A549 (cell line): ENCODE data around the gene MMUT. TPM values are rescaled to one million over a fixed set of nuclear protein-coding genes. Genes with fewer than 3 reads are reported as not detected.

Experiments used
- ATAC-seq, 2 experiments: fragments of 200-7000 bp in 1 of 2; fragments of >200 bp in 1 of 2; cut with Nextera tagmentation in 1 of 2; cut with Tn5 transposase in 1 of 2; 3 replicates each; pipeline versions ENCODE4 v1.8.0 to v1.9.1; 2018 to 2020; ENCODE audit warnings: mild to moderate bottlenecking in 1 of 2, moderate library complexity in 1 of 2
- CTCF ChIA-PET: fragments of 300-600 bp; sonication (Branson Sonifier 250); formaldehyde crosslinking; extraction: SDS; loops from one replicate; lab custom pipeline; 2021; ENCODE audit warnings: antibody characterized with exemption, inconsistent platforms; lab: Yijun Ruan, JAX
- POLR2A ChIA-PET: fragments of 350-600 bp; formaldehyde crosslinking; extraction: SDS; loops from one replicate; lab custom pipeline; 2021; ENCODE audit warnings: antibody characterized with exemption, inconsistent platforms; lab: Yijun Ruan, JAX
- DNase-seq, 2 experiments: peaks; one replicate each; pipeline versions ENCODE4 v3.0.0 to v3.0.0-alpha.2; 2011 to 2016; ENCODE audit warnings: low read depth in 1 of 2, low spot score in 1 of 2
- FAIRE-seq: peaks from 2 replicates; lab custom pipeline; 2011; peaks lifted over from hg19 to GRCh38; lab: Jason Lieb, UNC
- H3K27ac ChIP-seq, 2 experiments: fragments of >200 bp; sonication (Bioruptor Twin); formaldehyde crosslinking; 3 replicates each; pipeline ENCODE4 v1.5.1; 2016 to 2017
- H3K4me1 ChIP-seq: fragments of >200 bp; sonication (Bioruptor Twin); formaldehyde crosslinking; 3 replicates; pipeline ENCODE4 v1.6.1; 2016
- H3K4me2 ChIP-seq: fragments of >200 bp; sonication (Bioruptor Twin); formaldehyde crosslinking; 3 replicates; pipeline ENCODE4 v1.6.1; 2016
- H3K4me3 ChIP-seq: fragments of >200 bp; sonication (Bioruptor Twin); formaldehyde crosslinking; 3 replicates; pipeline ENCODE4 v1.5.1; 2016
- H3K9me3 ChIP-seq: fragments of >200 bp; sonication (Bioruptor Twin); formaldehyde crosslinking; 3 replicates; pipeline ENCODE4 v1.6.1; 2016
- BHLHE40 ChIP-seq: IDR thresholded peaks from 2 replicates; pipeline ENCODE4 v1.6.1; 2012; ENCODE audit warnings: low read depth, low read length, inconsistent platforms
- CHD2 ChIP-seq: fragments of 150-350 bp; IDR thresholded peaks from 2 replicates; pipeline ENCODE4 v1.6.1; 2014; ENCODE audit warnings: low read length; ENCODE audit not compliant: partially characterized antibody
- CHD4 ChIP-seq: fragments of 200-600 bp; sonication (generic); IDR thresholded peaks from 2 replicates; pipeline ENCODE4 v1.6.1; 2016; ENCODE audit warnings: antibody characterized with exemption, mild to moderate bottlenecking, borderline replicate concordance
- EP300 ChIP-seq, 2 experiments: fragments of >200 bp; sonication (Bioruptor Twin); formaldehyde crosslinking; IDR thresholded peaks; 2 replicates in 1 of 2; 3 replicates in 1 of 2; pipeline ENCODE4 v1.6.1; 2016 to 2017
- ESRRA ChIP-seq: fragments of 150-350 bp; IDR thresholded peaks from 2 replicates; pipeline ENCODE4 v1.6.1; 2014; ENCODE audit warnings: mild to moderate bottlenecking, low read length, borderline replicate concordance
- FOSL2 ChIP-seq, 2 experiments: fragments of 450-650 bp in 1 of 2; fragments of >200 bp in 1 of 2; sonication (Bioruptor Twin) in 1 of 2; formaldehyde crosslinking; IDR thresholded peaks; 2 replicates each; pipeline versions ENCODE4 v1.5.0 to v1.6.1; 2016 to 2020; ENCODE audit warnings: mild to moderate bottlenecking in 1 of 2, moderate library complexity in 1 of 2
- FOXS1 ChIP-seq: fragments of 250-450 bp; sonication (Bioruptor Pico); IDR thresholded peaks from 2 replicates; pipeline ENCODE4 v1.5.0; 2020; ENCODE audit warnings: mild to moderate bottlenecking, moderate library complexity
- GATA3 ChIP-seq: IDR thresholded peaks from 2 replicates; pipeline ENCODE4 v1.6.1; 2012; ENCODE audit warnings: borderline replicate concordance
- HDAC2 ChIP-seq: fragments of 200-600 bp; sonication (generic); IDR thresholded peaks from 2 replicates; pipeline ENCODE4 v1.6.1; 2016
- HEYL ChIP-seq: fragments of 250-450 bp; sonication (Bioruptor Pico); IDR thresholded peaks from 2 replicates; pipeline ENCODE4 v1.8.0; 2021; ENCODE audit warnings: mild to moderate bottlenecking, moderate library complexity
- HOXB5 ChIP-seq: fragments of 250-450 bp; sonication (Bioruptor Pico); IDR thresholded peaks from 2 replicates; pipeline ENCODE4 v1.5.0; 2020; ENCODE audit warnings: mild to moderate bottlenecking, moderate library complexity
- JUN ChIP-seq, 2 experiments: fragments of >200 bp; sonication (Bioruptor Twin); formaldehyde crosslinking; IDR thresholded peaks; 2 replicates in 1 of 2; 3 replicates in 1 of 2; pipeline ENCODE4 v1.6.1; 2016 to 2017
- JUNB ChIP-seq: fragments of >200 bp; sonication (Bioruptor Twin); formaldehyde crosslinking; IDR thresholded peaks from 2 replicates; pipeline ENCODE4 v1.6.1; 2016
- KDM5A ChIP-seq: fragments of 200-600 bp; sonication (generic); IDR thresholded peaks from 2 replicates; pipeline ENCODE4 v1.6.1; 2016; ENCODE audit warnings: antibody characterized with exemption, mild to moderate bottlenecking
- PHF8 ChIP-seq: fragments of 200-600 bp; sonication (generic); IDR thresholded peaks from 2 replicates; pipeline ENCODE4 v1.6.1; 2016; ENCODE audit warnings: low read depth, mild to moderate bottlenecking, antibody characterized with exemption, moderate library complexity, borderline replicate concordance
- RAD21 ChIP-seq, 2 experiments: fragments of >200 bp in 1 of 2; sonication (Bioruptor Twin) in 1 of 2; formaldehyde crosslinking in 1 of 2; IDR thresholded peaks in 1 of 2; conservative IDR thresholded peaks in 1 of 2; 2 replicates in 1 of 2; 3 replicates in 1 of 2; pipeline ENCODE4 v1.6.1; 2012 to 2018; ENCODE audit warnings: inconsistent platforms in 1 of 2
- RNF2 ChIP-seq: fragments of 200-600 bp; sonication (generic); IDR thresholded peaks from 2 replicates; pipeline ENCODE4 v1.6.1; 2016; ENCODE audit warnings: low read depth, mild to moderate bottlenecking, antibody characterized with exemption, moderate library complexity, borderline replicate concordance
- SMC3 ChIP-seq: fragments of >200 bp; sonication (Bioruptor Twin); formaldehyde crosslinking; IDR thresholded peaks from 3 replicates; pipeline ENCODE4 v1.6.1; 2018; ENCODE audit warnings: inconsistent platforms
- TP53 ChIP-seq: fragments of 250-450 bp; sonication (Bioruptor Pico); IDR thresholded peaks from 2 replicates; pipeline ENCODE4 v1.5.0; 2021; ENCODE audit warnings: mild to moderate bottlenecking, moderate library complexity
- ZC3H11A ChIP-seq: fragments of 450-650 bp; IDR thresholded peaks from 2 replicates; pipeline ENCODE4 v1.6.1; 2014; ENCODE audit warnings: antibody characterized with exemption, mild to moderate bottlenecking
- ZNF302 ChIP-seq: fragments of 250-450 bp; sonication (Bioruptor Pico); IDR thresholded peaks from 2 replicates; pipeline ENCODE4 v1.9.0; 2021; ENCODE audit warnings: inconsistent platforms, mild to moderate bottlenecking, moderate library complexity
- ZSCAN20 ChIP-seq: fragments of 250-450 bp; sonication (Bioruptor Pico); IDR thresholded peaks from 2 replicates; pipeline ENCODE4 v1.8.0; 2022; ENCODE audit warnings: mild to moderate bottlenecking, moderate library complexity
- WGBS: methylation state at CpG from one replicate; pipeline ENCODE4 v1.1.6; 2017; ENCODE audit errors: missing lambda C conversion rate; 5-methylcytosine and 5-hydroxymethylcytosine counted together
- polyA plus RNA-seq, 4 experiments: library from polyadenylated mRNA; depleted of rRNA in 3 of 4; stranded (reverse); fragments of >200 nt; fragmentation: RNase III in 1 of 4; extraction: RNeasy Plus Mini Kit Qiagen cat#74134 plus additional on column Dnase treatment in 1 of 4; gene quantifications; 2 replicates in 3 of 4; 3 replicates in 1 of 4; pipeline ENCODE4 v1.2.3, GENCODE V29; 2011 to 2017
- TF ChIP-seq, protein P1 (sequence below): IDR thresholded peaks from 2 replicates; pipeline ENCODE4 v1.6.1; 2012; ENCODE audit warnings: low read depth, borderline replicate concordance
- TF ChIP-seq, protein P2 (sequence below): fragments of 200-600 bp; sonication (generic); IDR thresholded peaks from 2 replicates; pipeline ENCODE4 v1.6.1; 2016; ENCODE audit warnings: antibody characterized with exemption, mild to moderate bottlenecking, moderate library complexity
- TF ChIP-seq, protein P3 (sequence below): fragments of 250-450 bp; sonication (Bioruptor Pico); IDR thresholded peaks from 2 replicates; pipeline ENCODE4 v1.5.0; 2021; ENCODE audit warnings: mild to moderate bottlenecking, moderate library complexity, borderline replicate concordance
- TF ChIP-seq, protein P4 (sequence below): fragments of >200 bp; sonication (Bioruptor Twin); formaldehyde crosslinking; IDR thresholded peaks from 2 replicates; pipeline ENCODE4 v1.6.1; 2016
- TF ChIP-seq, protein P5 (sequence below): fragments of 450-650 bp; IDR thresholded peaks from 2 replicates; pipeline ENCODE4 v1.6.1; 2014; ENCODE audit warnings: antibody characterized with exemption

MMUT gene
- polyA plus RNA-seq, 2 of the 4 experiments (the other 2 are of a cell fraction): 6.6 to 14.3 TPM

DNA sequence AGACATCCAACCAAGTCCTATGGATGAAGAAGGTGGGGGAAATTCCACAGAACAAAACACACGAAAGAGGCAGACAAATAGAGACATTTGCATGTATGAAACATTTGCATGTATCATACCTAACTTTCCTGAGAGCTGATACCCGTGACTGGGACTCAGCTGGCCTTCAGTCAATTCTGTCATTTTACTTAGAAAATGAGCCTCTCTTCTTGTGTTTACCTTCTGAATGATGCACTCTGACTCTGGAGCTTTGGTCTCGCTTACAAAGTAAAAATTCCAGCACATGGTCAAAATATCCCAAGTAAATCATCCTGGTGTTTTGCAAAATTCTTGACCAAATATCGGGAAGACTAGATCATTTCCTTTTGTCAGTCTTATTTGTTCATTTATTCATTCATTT, 46.9 kb downstream of the MMUT start:
- Histone ChIP-seq H3K9me3 (no peaks in the 10 kb centered on the region), H3K4me1 (peaks cover 5% of the 10 kb centered on the region; the same call in 1 of the 3 replicates), H3K27ac (no peak overlapping the region), H3K4me2 (no peak overlapping the region), H3K4me3 (no peak overlapping the region)
- FAIRE-seq (no peak), ATAC-seq (no peak), DNase-seq (no peak)
- 44% methylated on average over 4 of the region's 4 CpGs for WGBS
- CTCF ChIA-PET: no interaction called here
- POLR2A ChIA-PET: no interaction called here
- TF ChIP-seq ZNF302 (CRISPR knock-in tag): no peak
- no peak for TF ChIP-seq HOXB5
- TF ChIP-seq, protein P1, sequence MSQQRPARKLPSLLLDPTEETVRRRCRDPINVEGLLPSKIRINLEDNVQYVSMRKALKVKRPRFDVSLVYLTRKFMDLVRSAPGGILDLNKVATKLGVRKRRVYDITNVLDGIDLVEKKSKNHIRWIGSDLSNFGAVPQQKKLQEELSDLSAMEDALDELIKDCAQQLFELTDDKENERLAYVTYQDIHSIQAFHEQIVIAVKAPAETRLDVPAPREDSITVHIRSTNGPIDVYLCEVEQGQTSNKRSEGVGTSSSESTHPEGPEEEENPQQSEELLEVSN: no peak
- TF ChIP-seq, protein P2, sequence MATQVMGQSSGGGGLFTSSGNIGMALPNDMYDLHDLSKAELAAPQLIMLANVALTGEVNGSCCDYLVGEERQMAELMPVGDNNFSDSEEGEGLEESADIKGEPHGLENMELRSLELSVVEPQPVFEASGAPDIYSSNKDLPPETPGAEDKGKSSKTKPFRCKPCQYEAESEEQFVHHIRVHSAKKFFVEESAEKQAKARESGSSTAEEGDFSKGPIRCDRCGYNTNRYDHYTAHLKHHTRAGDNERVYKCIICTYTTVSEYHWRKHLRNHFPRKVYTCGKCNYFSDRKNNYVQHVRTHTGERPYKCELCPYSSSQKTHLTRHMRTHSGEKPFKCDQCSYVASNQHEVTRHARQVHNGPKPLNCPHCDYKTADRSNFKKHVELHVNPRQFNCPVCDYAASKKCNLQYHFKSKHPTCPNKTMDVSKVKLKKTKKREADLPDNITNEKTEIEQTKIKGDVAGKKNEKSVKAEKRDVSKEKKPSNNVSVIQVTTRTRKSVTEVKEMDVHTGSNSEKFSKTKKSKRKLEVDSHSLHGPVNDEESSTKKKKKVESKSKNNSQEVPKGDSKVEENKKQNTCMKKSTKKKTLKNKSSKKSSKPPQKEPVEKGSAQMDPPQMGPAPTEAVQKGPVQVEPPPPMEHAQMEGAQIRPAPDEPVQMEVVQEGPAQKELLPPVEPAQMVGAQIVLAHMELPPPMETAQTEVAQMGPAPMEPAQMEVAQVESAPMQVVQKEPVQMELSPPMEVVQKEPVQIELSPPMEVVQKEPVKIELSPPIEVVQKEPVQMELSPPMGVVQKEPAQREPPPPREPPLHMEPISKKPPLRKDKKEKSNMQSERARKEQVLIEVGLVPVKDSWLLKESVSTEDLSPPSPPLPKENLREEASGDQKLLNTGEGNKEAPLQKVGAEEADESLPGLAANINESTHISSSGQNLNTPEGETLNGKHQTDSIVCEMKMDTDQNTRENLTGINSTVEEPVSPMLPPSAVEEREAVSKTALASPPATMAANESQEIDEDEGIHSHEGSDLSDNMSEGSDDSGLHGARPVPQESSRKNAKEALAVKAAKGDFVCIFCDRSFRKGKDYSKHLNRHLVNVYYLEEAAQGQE: no peak
- no peak for TF ChIP-seq HEYL
- no peak for TF ChIP-seq ZC3H11A
- TF ChIP-seq JUN (IDR thresholded peaks at IDR 0.05): no peak
- TF ChIP-seq HDAC2: no peak
- no peak for TF ChIP-seq RAD21 (conservative IDR thresholded peaks at IDR 0.05 in 1 of 2, IDR thresholded peaks at IDR 0.05 in 1 of 2)
- TF ChIP-seq PHF8: no peak
- TF ChIP-seq TP53 (CRISPR knock-in tag): no peak
- no peak for TF ChIP-seq CHD4
- no peak for TF ChIP-seq JUNB
- TF ChIP-seq, protein P3, sequence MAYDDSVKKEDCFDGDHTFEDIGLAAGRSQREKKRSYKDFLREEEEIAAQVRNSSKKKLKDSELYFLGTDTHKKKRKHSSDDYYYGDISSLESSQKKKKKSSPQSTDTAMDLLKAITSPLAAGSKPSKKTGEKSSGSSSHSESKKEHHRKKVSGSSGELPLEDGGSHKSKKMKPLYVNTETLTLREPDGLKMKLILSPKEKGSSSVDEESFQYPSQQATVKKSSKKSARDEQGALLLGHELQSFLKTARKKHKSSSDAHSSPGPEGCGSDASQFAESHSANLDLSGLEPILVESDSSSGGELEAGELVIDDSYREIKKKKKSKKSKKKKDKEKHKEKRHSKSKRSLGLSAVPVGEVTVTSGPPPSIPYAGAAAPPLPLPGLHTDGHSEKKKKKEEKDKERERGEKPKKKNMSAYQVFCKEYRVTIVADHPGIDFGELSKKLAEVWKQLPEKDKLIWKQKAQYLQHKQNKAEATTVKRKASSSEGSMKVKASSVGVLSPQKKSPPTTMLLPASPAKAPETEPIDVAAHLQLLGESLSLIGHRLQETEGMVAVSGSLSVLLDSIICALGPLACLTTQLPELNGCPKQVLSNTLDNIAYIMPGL (CRISPR knock-in tag): no peak
- no peak for TF ChIP-seq RNF2

DNA sequence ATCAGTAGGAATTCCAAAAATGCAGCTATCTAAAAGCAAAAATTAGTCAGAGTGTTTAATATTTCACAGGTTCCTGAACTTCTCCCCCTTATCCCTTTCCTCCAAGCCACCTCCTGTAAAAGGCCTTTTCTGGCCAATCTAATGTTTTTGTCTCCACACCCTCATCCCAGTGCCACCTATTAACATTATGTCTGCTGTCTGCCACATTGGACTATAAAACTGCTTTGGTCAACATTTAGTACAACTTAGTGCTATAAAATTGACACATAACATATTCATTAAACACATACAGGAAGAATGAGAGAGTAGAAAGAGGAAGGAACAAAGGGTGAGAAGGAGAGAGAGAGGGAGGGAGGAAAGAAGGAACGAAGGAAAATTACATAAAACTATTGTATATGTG, 47.7 kb downstream of the MMUT start:
- Histone ChIP-seq H3K27ac (no peak overlapping the region), H3K4me1 (peaks cover 5% of the 10 kb centered on the region; the same call in 1 of the 3 replicates), H3K9me3 (no peaks in the 10 kb centered on the region), H3K4me3 (no peak overlapping the region), H3K4me2 (no peak overlapping the region)
- FAIRE-seq: no peak
- 78% methylated on average over 1 of the region's 1 CpG for WGBS
- ChIA-PET POLR2A (no interaction called here), CTCF (interaction anchor here (1.4 kb wide), 1 partner anchor 1627 kb away, joined by 6 read pairs; no protein-coding TSS in a partner anchor)
- DNase-seq: no peak
- no peak for ATAC-seq
- TF ChIP-seq GATA3: no peak
- TF ChIP-seq, protein P4, sequence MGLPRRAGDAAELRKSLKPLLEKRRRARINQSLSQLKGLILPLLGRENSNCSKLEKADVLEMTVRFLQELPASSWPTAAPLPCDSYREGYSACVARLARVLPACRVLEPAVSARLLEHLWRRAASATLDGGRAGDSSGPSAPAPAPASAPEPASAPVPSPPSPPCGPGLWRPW: no peak
- TF ChIP-seq, protein P5, sequence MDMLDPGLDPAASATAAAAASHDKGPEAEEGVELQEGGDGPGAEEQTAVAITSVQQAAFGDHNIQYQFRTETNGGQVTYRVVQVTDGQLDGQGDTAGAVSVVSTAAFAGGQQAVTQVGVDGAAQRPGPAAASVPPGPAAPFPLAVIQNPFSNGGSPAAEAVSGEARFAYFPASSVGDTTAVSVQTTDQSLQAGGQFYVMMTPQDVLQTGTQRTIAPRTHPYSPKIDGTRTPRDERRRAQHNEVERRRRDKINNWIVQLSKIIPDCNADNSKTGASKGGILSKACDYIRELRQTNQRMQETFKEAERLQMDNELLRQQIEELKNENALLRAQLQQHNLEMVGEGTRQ: no peak
- TF ChIP-seq KDM5A: no peak
- no peak for TF ChIP-seq CHD2
- no peak for TF ChIP-seq BHLHE40
- no peak for TF ChIP-seq FOSL2 (IDR thresholded peaks at IDR 0.05)
- TF ChIP-seq FOSL2 (CRISPR knock-in tag; IDR thresholded peaks at IDR 0.05): no peak
- no peak for TF ChIP-seq EP300 (IDR thresholded peaks at IDR 0.05)
- no peak for TF ChIP-seq ZSCAN20 (CRISPR knock-in tag)
- TF ChIP-seq, protein P3 (CRISPR knock-in tag): no peak
- no peak for TF ChIP-seq FOXS1 (CRISPR knock-in tag)
- TF ChIP-seq RNF2: no peak
- no peak for TF ChIP-seq SMC3
- no peak for TF ChIP-seq ESRRA
